Activated naive CD4-positive, alpha-beta T cell (primary cell): Measurements from ENCODE around the gene OR13J1.

Experiments
- DNase-seq, 4 experiments: peaks; one replicate each; lab custom pipeline; 2025; lab: John Stamatoyannopoulos, UW

Gene OR13J1

GRCh38 chr9:35832814-35833213 is 37.4 kb downstream of the OR13J1 start:
- DNase-seq, result no peak

DNA sequence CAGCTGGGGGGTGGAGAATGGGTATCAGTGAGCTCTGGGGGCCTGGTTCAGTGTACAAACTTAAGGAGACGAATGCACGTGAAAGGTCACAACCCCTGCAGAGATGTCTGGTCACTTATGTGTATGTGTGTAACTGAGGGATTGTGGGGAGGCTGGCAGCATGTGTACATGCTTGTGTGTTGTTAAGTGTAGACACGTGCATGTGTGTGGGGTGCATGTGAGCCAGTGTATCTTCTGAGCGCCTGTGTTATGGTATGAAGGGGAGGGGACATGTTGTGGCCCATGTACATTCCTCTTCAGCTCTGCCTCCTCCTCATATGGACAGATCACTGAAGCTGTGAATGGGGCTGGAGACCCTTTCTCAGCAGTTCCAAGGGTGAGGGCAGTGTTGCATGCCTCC is 39.2 kb downstream of the OR13J1 start:
- DNase-seq, result no peak

DNA sequence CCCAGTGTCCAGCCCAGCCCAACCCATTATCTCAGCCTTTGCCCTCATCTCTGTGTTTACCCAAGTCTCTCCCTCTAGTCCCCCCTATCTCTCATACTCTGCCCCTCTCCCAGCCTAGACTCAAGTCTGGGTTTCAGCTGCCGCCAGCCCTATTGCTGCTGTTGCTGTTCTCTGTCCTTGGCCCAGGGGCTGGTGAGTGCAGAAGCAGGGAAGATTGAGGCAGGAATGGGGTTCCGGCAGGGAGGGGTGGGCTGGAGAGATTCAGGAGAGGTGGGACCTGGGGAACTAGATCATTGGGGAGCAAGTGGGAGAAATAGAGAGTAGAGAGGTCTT is 40.5 kb downstream of the OR13J1 start:
- no peak for DNase-seq

- peak; percentile 82 to 94 (median 87) for DNase-seq
These were observed 41.0 kb downstream of the OR13J1 start, which contains the start of gene TMEM8B for GRCh38 chr9:35829084-35829763. TMEM8B (plus strand) TSS chr9:35829228; CDS start chr9:35829448, 220 bp downstream.

DNA sequence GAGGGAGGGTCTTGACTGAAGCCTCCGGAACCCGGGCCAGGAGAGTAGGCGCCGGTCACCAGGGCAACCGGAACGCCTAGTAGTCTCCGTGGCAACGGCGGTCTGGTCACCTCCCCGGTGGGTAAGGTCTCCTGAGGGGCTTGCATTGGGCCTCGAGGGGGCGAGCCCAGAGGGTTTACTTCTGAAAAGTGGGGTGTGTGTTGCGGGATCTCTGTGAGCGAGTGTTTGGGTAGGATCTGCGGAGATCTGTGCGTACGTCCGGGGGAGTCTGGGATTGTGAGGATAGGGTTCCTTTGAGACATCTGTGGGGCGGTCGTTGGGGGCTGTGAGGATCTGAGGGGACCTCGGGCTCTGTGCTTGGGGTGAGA is 41.5 kb downstream of the OR13J1 start, which contains the start of gene FAM221B:
FAM221B (minus strand) TSS at position 17 of the 368 bp plus-strand sequence. CDS start 2,571 bp downstream, outside the sequence.
- no peak for DNase-seq

DNA sequence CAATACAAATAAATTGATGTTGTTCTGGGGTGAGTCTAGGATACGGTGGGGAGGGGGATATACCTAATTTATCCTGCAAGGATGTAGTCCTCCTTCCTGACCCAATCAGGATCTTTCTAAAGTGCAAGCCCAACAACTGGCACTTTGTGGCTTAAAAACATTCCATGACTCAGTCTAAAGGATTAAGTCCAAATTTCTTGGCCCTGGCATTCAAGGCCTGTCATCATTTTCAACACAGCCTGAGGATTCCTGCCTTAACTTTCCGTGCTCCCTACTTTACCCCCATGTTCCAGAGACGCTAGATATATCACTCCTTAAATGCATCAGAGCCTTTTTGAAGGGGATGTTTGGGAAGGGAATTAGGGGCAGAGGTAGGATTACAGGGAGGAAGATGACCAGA is 42.7 kb downstream of the OR13J1 start:
- DNase-seq, result no peak

DNA sequence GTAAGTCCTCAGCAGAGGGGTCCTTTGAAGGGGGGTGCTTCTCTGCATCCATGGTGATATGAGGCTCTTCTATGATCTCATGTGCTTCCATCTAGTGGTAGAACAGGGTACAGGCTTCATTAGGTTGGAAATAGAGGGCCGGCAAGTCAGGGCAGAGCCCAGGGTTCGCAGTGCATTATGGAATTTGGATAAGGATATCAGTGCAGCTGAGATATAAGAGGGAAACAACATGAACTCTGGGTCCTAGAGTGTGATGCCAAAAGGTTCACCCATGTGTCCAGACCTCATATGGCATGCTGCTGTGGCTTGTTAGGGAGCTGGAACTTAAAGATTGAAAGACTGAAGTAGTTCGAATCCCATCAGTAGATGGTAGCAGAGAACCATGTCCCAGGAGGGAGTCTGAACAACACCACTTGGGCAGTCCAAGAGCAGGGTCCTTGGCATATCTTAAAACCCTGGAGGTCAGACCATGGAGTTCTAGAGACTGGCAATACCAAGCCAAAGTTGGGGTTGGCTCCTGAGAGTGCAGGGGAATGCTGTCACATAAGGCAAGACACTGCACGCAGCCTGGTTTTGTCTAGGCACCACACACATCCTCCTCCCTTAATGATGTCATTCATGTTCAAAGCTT is 44.0 kb downstream of the OR13J1 start:
- DNase-seq, result no peak

- DNase-seq, result no peak
These were observed 47.3 kb downstream of the OR13J1 start for GRCh38 chr9:35822926-35823325.

DNA sequence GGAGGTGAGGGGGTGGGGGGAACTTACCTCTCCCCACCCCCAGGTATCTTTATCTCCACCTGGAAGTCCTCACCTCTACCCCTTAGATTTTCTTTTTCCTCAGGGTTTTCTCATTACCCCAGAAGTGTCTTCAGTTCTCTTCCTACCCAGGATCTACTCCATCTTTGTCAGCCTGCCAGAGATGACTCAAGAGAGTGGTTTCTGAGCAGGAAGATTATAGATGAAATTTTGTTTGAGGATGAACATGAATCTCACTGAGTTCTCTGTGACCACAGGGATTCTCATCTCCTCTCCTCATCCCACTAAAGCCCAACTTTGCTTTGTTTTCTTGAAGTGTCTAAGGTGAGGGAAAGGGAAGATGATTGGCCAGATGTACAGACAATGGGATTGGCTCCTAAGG is 50.1 kb downstream of the OR13J1 start:
- DNase-seq, result no peak
